ENCODE data around the gene CPVL. TPM values are rescaled to one million over a fixed set of nuclear protein-coding genes. Genes with fewer than 3 reads are reported as not detected.

The CPVL gene
- total and polyA plus RNA-seq, 8 donors, result 1.6 to 25.6 (median 2.9) TPM

GRCh38 chr7:29142021-29142727 is 4.2 kb downstream of the CPVL start:
- WGBS, 2 donors, result 74 to 75% methylated on average over 7 of the region's 7 CpGs
- no peak for TF ChIP-seq CTCF (IDR thresholded peaks at IDR 0.05)
- no peak overlapping the region for H3K4me3 ChIP-seq
- H3K4me1 ChIP-seq, result peaks cover 0 to 9% (median 7%) of the 10 kb centered on the region in 3 donors
- peak in 3 of 4 donors; percentile 29 to 42 (median 34) for ATAC-seq
- FAIRE-seq, result no peak
- DNase-seq, result no peak
- no peaks in the 10 kb centered on the region for H3K36me3 ChIP-seq
- H3K27ac ChIP-seq, result no peak overlapping the region
- no peaks in the 10 kb centered on the region for H3K9me3 ChIP-seq
- intact Hi-C loops (cut with DNase I), result no loop called here
- H3K27me3 ChIP-seq, result no peaks in the 10 kb centered on the region

- FAIRE-seq, result no peak
- Histone ChIP-seq H3K4me3 (no peak overlapping the region), H3K9me3 (no peaks in the 10 kb centered on the region), H3K4me1 (peaks cover 0 to 9% (median 7%) of the 10 kb centered on the region in 3 donors), H3K27me3 (no peaks in the 10 kb centered on the region), H3K27ac (no peak overlapping the region), H3K36me3 (no peaks in the 10 kb centered on the region)
- peak in 1 of 6 donors; percentile 30 for DNase-seq
- intact Hi-C loops (cut with DNase I), result no loop called here
- TF ChIP-seq CTCF (IDR thresholded peaks at IDR 0.05), result no peak
- 95 to 96% methylated on average over 7 of the region's 7 CpGs for WGBS, 2 donors
- ATAC-seq, result peak in 2 of 4 donors; percentile 40 to 52
Measured at GRCh38 chr7:29140873-29141468, 5.4 kb downstream of the CPVL start.

GRCh38 chr7:29139796-29140195 is 6.5 kb downstream of the CPVL start:
- no peak overlapping the region for H3K27ac ChIP-seq
- no peak for TF ChIP-seq CTCF (IDR thresholded peaks at IDR 0.05)
- H3K4me1 ChIP-seq, result peaks cover 0 to 7% (median 6%) of the 10 kb centered on the region in 3 donors
- DNase-seq (no peak), ATAC-seq (no peak), FAIRE-seq (no peak)
- no peaks in the 10 kb centered on the region for H3K9me3 ChIP-seq
- H3K4me3 ChIP-seq, result no peak overlapping the region
- 88 to 93% methylated on average over 4 of the region's 4 CpGs for WGBS, 2 donors
- H3K36me3 ChIP-seq, result no peaks in the 10 kb centered on the region
- intact Hi-C loops (cut with DNase I), result no loop called here
- no peaks in the 10 kb centered on the region for H3K27me3 ChIP-seq

- TF ChIP-seq CTCF (IDR thresholded peaks at IDR 0.05), result no peak
- Histone ChIP-seq H3K36me3 (no peaks in the 10 kb centered on the region), H3K27ac (no peak overlapping the region), H3K4me1 (peaks cover 0 to 7% (median 6%) of the 10 kb centered on the region in 3 donors), H3K27me3 (no peaks in the 10 kb centered on the region), H3K9me3 (no peaks in the 10 kb centered on the region), H3K4me3 (no peak overlapping the region)
- FAIRE-seq, result no peak
- no peak for DNase-seq
- WGBS, 2 donors, result 92 to 94% methylated on average over 2 of the region's 2 CpGs
- intact Hi-C loops (cut with DNase I), result no loop called here
- no peak for ATAC-seq
Measured at GRCh38 chr7:29139191-29139590, 7.1 kb downstream of the CPVL start.

- WGBS, 2 donors, result 73 to 76% methylated on average over 4 of the region's 4 CpGs
- FAIRE-seq (no peak), DNase-seq (no peak)
Measured at GRCh38 chr7:29138588-29138987, 7.7 kb downstream of the CPVL start.

More at GRCh38 chr7:29138588-29138987, 7.7 kb downstream of the CPVL start:
- Histone ChIP-seq H3K4me1 (peaks cover 0 to 6% (median 3%) of the 10 kb centered on the region in 3 donors), H3K9me3 (no peaks in the 10 kb centered on the region), H3K4me3 (no peak overlapping the region), H3K27ac (no peak overlapping the region), H3K27me3 (no peaks in the 10 kb centered on the region), H3K36me3 (no peaks in the 10 kb centered on the region)
- intact Hi-C loops (cut with DNase I), result no loop called here
- TF ChIP-seq CTCF (IDR thresholded peaks at IDR 0.05), result no peak
- ATAC-seq, result no peak
